ENCODE results near the gene RESP18.
"Not testable (repeated sequence)": the region's sequence is repeated elsewhere in the genome, so short reads cannot be mapped to it uniquely, and the experiment has no call there.

Gene RESP18

DNA sequence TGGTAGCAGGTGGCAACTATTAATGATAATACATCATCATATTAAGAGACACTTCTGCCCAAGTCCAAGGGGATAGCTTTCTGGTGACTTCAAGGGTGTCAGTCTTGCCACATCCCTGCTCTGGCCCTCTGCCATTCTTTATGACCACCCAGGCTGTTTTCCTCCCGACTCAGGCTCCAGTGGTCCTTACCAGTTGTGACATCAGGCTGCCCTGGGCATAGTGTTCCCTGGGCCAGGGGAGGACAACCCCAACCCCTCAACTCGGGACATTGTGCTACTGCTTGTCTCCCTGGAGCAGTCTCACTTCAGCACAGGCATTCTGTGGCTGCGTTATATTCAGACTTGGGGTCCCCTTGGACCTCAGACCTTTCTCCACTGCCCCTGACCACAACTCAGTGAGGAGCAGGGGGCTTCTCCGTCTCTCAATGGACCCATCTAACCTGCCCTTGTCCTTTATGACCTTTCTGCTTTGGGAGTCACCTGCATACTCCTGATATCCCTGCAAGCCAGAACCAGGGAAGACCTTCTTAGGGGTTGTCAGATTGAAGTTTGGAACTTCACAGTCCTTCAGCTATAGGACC is 40.5 kb downstream of the RESP18 start:
- no peak for DNase-seq (ENCODE audit: low spot score)

GRCh38 chr2:219291394-219291793 is 41.1 kb downstream of the RESP18 start:
- no peak for DNase-seq (ENCODE audit: low spot score)

- DNase-seq (ENCODE audit: low spot score): no peak
Observed at GRCh38 chr2:219290381-219291171, 42.0 kb downstream of the RESP18 start.

- no peak for DNase-seq (ENCODE audit: low spot score)
Observed at GRCh38 chr2:219289537-219290361, 42.8 kb downstream of the RESP18 start.

DNA sequence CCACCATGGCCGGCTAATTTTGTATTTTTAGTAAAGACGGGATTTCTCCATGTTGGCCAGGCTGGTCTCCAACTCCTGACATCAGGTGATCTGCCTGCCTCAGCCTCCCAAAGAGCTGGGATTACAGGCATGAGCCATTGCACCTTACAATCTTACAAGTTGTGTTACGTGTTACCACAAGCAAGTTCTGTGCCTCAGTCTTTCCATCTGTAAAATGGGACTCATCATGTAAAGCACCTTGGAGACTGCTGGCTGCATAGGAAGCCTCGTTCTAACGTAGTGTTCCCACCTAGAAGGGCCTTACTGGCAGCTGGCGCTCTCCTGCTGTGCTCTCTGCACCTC is 43.4 kb downstream of the RESP18 start:
- no peak for DNase-seq (ENCODE audit: low spot score)

- no peak for DNase-seq (ENCODE audit: low spot score)
Observed at GRCh38 chr2:219287580-219288265, 44.8 kb downstream of the RESP18 start.

DNA sequence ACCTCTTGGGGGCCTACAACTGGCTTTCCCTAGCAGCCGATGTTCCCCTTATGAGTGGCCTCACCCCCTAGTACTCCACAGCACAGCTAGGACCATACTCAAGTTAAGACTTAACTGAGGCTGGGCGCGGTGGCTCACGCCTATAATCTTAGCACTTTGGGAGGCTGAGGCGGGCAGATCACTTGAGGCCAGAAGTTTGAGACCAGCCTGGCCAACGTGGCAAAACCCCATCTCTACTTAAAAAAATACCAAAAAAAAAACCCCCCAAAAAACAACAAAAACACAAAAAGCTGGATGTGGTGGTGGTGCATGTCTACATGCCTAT is 45.5 kb downstream of the RESP18 start:
- not testable (repeated sequence) for DNase-seq (ENCODE audit: low spot score)

- no peak for DNase-seq (ENCODE audit: low spot score)
Observed at GRCh38 chr2:219286436-219287115, 46.0 kb downstream of the RESP18 start.

GRCh38 chr2:219285894-219286425 is 46.6 kb downstream of the RESP18 start:
- peak; percentile 87 for DNase-seq (ENCODE audit: low spot score)

DNA sequence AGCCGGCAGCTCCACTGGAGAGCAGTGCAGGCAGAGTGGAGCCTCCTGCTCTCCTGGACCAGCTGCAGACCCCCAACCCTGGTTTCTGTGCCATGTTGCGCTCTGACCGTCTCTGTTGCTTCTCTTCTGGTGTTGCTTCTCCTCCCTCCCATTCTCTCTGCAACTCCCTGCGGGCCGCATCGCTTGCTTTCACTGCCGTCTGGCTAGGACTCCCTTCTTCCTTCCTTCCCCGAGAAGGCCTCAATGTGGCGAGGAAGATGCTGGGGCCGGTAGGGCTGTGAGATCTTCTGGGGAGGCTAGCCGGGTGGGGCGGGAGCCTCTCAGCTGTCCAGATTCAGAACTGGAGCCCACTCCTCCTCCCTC is 47.2 kb downstream of the RESP18 start:
- no peak for DNase-seq (ENCODE audit: low spot score)

DNA sequence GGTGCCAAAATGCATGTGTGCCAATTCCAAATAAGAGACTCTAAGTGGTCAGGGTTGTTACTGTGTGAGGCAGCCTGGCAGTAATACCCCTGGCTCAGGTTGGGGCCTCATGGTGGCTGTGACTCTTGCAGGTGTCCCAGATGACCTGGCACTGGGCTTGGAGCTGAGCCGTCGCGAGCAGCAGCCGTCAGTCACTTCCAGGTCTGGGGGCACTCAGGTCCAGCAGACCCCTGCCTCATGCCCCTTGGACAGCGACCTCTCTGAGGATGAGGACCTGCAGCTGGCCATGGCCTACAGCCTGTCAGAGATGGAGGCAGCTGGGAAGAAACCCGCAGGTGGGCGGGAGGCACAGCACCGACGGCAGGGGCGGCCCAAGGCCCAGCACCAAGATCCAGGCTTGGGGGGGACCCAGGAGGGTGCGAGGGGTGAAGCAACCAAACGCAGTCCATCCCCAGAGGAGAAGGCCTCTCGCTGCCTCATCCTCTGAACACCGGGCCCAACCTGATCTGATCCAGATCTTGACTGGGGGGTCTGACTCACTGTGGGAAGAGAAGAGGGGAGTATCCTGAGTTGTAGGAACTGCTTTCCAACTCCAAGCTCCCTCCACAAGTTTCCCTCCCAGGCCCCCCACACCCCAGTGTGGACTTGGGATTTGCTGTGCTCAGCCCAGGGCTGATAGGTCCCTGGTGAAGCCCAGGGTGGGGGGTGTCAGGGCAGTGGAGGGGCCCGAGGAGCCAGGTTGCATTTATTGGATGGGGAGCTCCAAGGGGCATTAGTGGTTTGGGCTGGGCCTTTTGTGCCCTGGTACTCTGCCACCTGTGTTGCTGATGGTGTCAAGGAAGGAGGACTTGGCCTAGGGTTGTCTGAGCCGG is 47.8 kb downstream of the RESP18 start:
- no peak for DNase-seq (ENCODE audit: low spot score)

DNA sequence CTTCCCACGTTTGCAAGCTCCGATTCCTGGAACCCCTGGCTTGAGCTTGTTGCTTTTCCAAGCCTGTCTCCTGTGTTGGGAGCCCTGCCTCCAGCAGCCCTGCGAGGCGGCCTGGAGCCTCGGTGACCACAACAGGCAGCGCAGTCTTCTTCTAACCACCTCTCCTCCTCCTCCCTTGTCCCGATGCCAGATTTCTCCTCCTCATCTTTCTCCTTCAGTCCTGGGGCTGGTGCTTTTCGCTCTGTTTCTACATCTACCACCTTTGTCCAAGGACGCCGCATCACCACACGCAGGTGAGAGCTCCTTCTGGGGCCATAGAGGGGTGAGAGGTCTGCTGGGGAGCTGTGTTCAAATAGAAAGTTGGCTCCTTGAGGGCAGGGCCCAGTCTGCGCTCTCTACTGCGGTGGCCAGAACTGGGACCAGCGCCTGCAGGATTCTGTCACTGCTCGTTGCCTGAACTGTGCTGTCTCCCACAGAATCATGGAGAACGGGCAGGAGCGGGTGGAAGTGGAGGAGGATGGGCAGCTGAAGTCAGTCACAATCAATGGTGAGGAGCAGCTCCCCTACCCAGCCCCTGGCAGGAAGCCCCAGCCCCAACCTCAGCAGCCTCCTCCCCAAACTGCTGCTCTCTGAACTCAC is 49.5 kb downstream of the RESP18 start:
- no peak for DNase-seq (ENCODE audit: low spot score)

DNA sequence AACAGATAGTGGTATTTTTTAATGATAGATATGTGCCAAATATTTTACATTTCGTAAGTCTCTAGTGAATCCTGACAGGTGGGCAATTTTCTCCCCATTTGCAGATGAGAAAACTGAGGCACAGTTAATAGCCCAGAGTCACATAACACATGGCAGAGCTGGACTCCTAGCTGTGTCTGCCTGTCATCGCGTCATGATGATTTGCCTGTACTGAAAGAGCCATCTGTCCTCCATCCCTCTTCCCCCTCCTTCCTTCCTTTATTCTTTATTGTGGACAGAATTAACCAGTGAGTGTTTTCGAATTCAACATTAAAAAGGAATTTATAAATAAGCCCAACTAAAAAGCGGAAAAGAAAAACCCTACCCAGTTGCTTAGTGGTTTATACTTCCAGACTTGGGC is 50.2 kb downstream of the RESP18 start:
- DNase-seq (ENCODE audit: low spot score): peak; percentile 53

DNA sequence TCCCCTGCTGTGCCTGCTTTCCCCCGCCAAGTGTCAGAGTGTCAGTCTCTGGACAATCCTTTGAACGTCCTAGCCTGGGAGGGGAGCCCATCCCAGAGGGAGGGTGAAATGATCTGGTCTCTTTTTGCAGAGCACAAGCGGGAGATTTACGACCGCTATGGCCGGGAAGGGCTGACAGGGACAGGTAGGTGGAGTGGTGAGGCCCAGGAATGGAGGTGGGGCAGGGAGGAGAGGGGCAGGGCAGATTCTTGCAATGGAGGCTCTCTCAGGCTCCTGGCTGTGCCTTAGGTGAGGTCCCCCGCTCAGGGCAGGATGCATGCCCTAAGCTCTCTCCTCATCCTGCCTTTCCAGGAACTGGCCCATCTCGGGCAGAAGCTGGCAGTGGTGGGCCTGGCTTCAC is 51.0 kb downstream of the RESP18 start:
- DNase-seq (ENCODE audit: low spot score): no peak

- no peak for DNase-seq (ENCODE audit: low spot score)
Observed at GRCh38 chr2:219280651-219281050, 51.9 kb downstream of the RESP18 start.

GRCh38 chr2:219279916-219280516 is 52.5 kb downstream of the RESP18 start:
- no peak for DNase-seq (ENCODE audit: low spot score)

DNA sequence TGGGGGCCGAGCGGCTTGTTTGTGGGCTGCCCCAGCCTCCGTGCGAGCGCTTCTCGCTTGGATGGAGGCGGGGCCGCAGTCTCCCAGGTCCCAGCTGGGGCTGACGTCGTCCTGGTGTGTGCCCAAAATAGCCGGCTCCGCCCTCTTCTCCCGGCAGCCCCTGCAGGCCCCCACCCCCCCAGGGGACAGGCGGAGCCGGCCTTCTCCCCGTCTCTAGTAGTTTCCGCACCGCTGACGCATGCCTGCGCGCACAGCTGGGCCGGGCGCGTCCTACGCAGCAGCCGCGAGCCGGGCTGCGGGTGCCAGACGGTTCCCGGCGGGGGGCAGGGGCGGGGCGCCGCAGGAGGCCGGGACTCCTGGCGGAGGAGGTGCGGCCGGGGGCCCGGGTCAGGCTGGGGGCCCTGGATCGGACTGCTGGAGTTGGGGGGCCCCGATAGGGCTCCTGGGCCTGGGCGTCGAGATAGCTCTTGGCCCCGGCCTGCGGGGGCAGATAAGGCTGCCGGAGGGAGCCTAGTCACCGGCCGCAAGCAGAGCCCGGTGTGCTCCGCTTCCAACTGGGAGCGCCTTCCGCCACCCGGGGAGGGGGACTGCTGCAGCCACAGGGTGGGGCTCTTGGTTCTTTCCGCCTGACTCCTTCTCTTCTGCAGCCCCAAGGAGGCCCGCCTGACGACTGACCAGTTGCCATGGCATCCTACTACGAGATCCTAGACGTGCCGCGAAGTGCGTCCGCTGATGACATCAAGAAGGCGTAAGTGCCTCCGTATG is 53.2 kb downstream of the RESP18 start, which contains the start of gene DNAJB2:
DNAJB2 (plus strand) TSS at position 216 of the 765 bp plus-strand sequence; CDS start at position 684, 468 bp downstream.
- DNase-seq (ENCODE audit: low spot score): peak; percentile 97

DNA sequence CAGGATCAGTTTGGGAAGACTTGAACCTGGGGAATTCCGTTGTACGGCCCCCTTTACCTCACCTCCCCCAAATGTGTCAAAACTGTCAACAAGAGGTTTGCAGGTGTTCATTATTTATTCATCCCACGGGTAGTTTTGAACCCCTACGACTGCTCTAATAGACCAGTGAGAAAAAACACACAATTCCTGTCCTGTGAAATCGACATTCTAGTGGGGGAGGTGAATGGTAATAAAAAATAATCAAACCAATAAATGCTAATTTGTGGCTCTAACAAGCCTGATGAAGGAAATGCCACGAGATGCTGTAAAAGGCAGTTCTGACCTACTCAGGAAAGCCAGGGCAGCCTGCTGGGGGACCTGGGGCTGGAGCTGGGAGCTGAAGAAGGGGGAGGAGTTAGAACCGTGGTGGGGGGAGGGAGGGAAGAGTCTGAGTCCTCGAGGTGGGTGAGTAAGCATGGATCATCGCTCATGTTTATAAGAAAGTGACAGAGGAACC is 53.8 kb downstream of the RESP18 start:
- DNase-seq (ENCODE audit: low spot score): no peak

Data from cerebellar cortex (tissue), 1 donor.